ENCODE data around the gene CDH7.

CDH7 gene, protein sequence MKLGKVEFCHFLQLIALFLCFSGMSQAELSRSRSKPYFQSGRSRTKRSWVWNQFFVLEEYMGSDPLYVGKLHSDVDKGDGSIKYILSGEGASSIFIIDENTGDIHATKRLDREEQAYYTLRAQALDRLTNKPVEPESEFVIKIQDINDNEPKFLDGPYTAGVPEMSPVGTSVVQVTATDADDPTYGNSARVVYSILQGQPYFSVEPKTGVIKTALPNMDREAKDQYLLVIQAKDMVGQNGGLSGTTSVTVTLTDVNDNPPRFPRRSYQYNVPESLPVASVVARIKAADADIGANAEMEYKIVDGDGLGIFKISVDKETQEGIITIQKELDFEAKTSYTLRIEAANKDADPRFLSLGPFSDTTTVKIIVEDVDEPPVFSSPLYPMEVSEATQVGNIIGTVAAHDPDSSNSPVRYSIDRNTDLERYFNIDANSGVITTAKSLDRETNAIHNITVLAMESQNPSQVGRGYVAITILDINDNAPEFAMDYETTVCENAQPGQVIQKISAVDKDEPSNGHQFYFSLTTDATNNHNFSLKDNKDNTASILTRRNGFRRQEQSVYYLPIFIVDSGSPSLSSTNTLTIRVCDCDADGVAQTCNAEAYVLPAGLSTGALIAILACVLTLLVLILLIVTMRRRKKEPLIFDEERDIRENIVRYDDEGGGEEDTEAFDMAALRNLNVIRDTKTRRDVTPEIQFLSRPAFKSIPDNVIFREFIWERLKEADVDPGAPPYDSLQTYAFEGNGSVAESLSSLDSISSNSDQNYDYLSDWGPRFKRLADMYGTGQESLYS

GRCh38 chr18:65750389-65751154 is at the start of gene CDH7:
Gene CDH7, plus strand, starts transcription at chr18:65751012. Its CDS starts 11,831 bp downstream, at chr18:65762843.
- no peak for DNase-seq

DNA sequence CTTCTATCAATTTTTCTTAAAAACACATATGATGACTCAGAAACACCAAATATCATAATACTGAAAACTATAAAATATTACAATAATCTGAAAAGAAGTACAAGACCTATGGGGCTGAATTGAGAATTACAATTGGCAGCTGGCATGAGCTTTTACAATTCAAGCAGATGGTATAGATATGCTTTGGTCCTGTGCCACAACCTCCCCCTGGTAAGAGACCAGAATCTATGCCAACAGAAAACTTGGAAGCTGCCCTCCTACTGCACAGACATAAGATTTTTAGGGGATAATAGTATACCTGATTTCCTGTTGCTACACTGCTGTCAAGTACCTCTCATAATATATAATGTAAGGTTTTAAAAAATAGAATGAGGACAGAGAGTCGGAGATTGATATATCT is 46.8 kb upstream of the CDH7 start:
- no peak for DNase-seq

GRCh38 chr18:65706646-65707045 is 44.2 kb upstream of the CDH7 start:
- DNase-seq, result no peak

DNA sequence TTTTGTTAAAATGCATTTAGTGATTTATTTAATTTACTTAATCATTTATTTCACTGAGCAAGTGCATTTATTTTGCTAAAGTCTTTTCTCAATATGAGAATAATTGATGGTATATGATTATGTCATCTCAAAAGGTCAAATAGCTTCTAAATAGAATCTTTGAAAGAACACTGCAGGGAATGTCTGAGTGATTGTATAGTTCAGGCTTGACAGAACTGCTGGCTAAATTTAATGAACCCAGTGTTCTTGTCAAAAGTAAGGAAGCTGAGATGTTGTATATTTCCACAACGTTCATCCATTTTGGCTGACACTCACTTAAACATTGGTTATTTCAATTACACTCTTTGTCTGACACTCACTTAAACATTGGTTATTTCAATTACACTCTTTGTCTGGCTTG is 39.3 kb upstream of the CDH7 start:
- DNase-seq, result no peak

DNA sequence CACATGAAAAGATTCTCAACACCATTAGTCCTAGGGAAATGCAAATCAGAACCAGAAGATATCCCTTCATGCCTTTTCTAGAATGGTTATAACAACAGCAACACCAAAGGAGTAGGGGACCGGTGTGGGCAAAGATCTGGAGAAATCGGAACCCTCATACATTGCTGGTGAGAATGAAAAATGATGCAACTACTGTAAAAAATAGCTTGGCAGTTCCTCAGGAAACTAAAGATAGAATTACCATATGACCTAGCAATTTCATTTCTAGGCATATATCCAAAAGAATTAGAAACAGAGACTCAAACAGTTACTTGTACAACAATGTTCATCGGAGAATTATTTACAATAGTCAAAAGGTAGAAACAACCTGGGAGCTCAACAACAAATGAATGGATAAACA is 29.2 kb upstream of the CDH7 start:
- DNase-seq, result no peak

DNA sequence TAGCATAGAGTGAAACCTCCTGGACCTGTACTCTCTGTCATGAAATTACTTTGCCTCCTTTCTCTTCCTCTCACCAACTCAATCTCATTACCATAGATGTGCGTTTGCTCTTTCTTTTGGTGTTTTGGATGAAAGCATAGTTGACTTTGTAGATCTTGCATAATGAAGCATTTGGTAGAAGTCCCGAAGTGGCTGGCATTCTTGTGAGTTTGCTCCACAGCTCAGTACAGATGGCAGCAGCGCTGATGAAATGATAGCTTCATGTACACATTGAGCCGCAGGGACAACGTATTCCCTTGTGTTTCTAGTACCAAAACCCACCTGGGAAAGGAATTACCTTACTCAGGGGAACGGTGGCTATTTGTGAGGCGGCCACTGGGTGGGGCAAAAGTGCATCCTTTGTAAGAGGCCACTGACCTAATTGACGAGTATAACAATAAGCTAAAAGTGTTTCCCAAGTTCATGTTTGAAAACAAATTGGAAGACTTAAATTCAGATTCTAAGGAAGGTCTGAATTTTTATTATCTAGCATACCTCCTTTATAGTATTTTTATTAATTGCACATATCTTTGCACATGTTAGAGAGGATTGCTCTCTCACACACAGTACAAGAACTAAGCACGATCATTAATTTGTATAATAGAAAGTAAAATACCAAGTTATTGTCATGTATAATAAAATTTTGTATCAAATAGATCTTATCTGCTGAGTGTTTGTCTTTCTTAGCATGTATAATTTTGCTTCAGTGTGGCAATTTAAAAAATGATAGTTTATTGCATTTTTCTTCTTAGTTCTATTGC is 25.4 kb upstream of the CDH7 start:
- no peak for DNase-seq

GRCh38 chr18:65735155-65735554 is 15.7 kb upstream of the CDH7 start:
- no peak for DNase-seq

- no peak for DNase-seq
Measured at GRCh38 chr18:65737471-65737955, 13.3 kb upstream of the CDH7 start.

- no peak for DNase-seq
Measured at GRCh38 chr18:65746936-65747335, 3.9 kb upstream of the CDH7 start.

GRCh38 chr18:65748321-65748720 is 2.5 kb upstream of the CDH7 start:
- no peak for DNase-seq

GRCh38 chr18:65749841-65750240 is 971 bp upstream of the CDH7 start:
- no peak for DNase-seq

DNA sequence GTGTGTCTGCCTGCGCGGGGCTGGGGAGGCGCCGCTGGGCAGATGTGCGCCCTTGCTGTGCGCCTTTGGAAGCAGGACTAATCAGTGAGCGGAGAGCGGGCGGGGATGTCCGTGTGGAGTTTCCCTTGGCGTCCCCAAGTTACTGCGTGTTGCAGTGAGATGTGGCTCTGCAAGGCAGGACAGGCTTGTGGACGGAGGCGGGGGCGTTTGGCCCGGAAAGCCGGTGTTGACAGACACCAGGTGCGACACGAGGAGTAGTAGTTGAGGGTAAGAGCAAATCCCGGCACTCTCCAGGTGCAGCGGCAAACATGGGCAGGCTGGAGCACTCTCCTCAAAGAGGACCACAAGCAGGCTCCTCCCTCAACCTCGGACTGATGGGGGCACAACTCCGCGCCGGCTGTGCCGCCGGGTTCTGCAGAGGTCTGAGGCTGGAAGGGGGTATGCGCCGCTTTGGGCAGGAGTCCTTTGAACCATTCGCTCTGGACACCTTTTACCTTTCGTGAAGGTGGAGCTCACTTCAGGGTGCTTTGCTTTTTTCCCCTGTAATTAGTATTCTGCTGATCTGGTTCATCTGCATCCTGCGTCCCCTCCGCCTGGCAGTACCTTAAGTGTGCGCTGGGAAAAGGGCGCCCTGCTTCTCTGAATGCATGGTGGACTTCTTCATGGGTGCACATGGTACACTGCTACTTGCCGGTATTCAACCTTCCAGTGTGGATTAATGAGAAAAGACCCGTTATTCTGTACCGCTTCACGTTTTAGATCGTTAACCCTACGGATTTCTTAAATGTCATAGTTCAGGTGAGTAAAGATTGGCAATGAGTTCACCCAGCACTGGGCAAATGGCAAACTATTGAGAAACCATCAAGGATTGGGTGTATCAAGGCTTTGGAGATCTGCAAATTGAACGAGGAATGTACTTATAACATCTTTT is 608 bp downstream of the CDH7 start:
- no peak for DNase-seq

GRCh38 chr18:65752625-65753325 is 2.0 kb downstream of the CDH7 start:
- no peak for DNase-seq

- no peak for DNase-seq
Measured at GRCh38 chr18:65753520-65753919, 2.7 kb downstream of the CDH7 start.

DNA sequence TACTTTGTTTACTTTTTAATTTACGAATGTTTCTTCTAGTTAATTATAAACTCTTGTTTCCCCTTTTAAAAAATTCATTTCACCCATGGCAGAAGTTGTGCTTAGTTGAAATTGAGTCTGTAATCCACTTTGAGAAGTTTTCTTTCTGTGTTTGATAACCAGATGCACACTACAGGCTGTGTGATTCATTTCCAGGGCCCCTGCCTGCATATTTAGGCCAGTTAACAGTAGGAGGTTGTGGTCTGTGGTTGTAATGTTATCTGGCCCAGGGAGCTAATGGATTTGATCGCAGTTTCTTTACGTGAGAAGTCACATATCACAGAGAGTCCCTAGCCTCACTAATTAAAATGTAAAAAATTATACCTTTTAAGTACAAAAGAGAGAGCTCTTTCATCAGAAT is 3.3 kb downstream of the CDH7 start:
- no peak for DNase-seq

- no peak for DNase-seq
Measured at GRCh38 chr18:65755616-65756015, 4.8 kb downstream of the CDH7 start.

GRCh38 chr18:65760457-65760856 is 9.6 kb downstream of the CDH7 start:
- DNase-seq, result no peak

DNA sequence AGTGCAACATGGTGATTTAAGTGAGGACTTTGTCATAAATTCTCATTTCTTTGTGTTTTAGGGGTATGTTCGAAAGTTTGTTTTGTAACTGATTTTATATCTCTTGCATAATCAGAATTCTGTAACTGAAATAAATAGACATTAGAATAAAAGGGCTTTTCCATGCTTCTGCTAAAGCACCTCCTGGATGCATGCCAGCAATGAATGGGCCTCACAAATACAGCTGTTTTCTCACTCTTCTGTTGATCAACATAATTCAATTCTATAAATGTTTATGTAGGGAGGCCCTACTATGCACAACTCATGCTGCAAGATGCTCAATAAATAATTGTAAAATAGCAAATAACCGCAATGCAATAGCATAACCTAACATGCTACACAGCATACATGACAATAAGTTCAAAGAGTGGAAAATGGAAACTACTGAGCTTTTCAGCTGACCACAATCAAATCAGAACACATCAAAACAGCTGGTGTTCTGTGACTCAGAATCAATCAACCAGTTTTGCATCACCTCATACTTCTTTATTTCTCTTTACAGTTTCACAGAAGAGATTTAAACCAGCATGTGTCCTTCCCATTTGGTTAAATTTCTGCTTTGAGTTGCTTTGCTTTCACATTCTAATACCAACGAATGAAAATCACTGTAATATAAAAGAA is 11.0 kb downstream of the CDH7 start:
- no peak for DNase-seq

DNA sequence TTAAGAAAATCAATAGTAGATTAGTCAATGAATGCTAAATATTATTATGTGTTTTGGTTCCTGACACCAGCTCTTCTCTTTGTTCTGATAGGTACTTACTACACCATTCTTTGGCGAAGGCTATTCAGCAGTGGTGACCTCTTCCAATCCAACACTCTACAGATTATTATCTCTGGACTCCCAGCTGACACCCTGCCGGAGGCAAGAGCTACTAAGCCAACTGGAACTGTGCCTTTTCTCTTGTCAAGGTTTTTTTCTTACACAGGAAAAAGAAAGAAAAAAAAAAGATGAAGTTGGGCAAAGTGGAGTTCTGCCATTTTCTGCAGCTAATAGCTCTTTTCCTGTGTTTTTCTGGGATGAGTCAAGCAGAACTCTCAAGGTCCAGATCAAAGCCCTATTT is 11.7 kb downstream of the CDH7 start:
- no peak for DNase-seq

- no peak for DNase-seq
Measured at GRCh38 chr18:65767406-65767805, 16.6 kb downstream of the CDH7 start.
